Cardiac muscle cell (in vitro differentiated cells and primary cell): ENCODE data around the gene SPATA21. TPM values are rescaled to one million over a fixed set of nuclear protein-coding genes. Genes with fewer than 3 reads are reported as not detected.

Source experiments
- DNase-seq, 2 donors: peaks; one replicate each; pipeline versions ENCODE4 v3.0.0 to v3.0.0-alpha.2; 2010 to 2017; ENCODE audit warnings: low read depth in 1 of 2, low spot score in 1 of 2
- H3K27ac ChIP-seq: fragments of 200-600 bp; sonication (generic); 2 replicates; pipeline ENCODE4 v1.5.1; 2016
- H3K27me3 ChIP-seq: fragments of 200-600 bp; sonication (generic); 2 replicates; pipeline ENCODE4 v1.6.0; 2016; ENCODE audit warnings: control low read depth
- H3K36me3 ChIP-seq: fragments of 200-600 bp; sonication (generic); 2 replicates; pipeline ENCODE4 v1.5.1; 2016; ENCODE audit warnings: control low read depth
- H3K4me1 ChIP-seq: fragments of 200-600 bp; sonication (generic); 2 replicates; pipeline ENCODE4 v1.8.1; 2017; ENCODE audit warnings: low read depth, mild to moderate bottlenecking, mixed run types
- H3K4me3 ChIP-seq: fragments of 200-600 bp; sonication (generic); 2 replicates; pipeline ENCODE4 v1.5.1; 2016; ENCODE audit warnings: mild to moderate bottlenecking
- H3K9me3 ChIP-seq: fragments of 200-600 bp; sonication (generic); 2 replicates; pipeline ENCODE4 v1.5.1; 2017; ENCODE audit warnings: low read depth, mild to moderate bottlenecking, control low read depth
- CTCF ChIP-seq: IDR thresholded peaks from 2 replicates; pipeline ENCODE4 v1.5.1; 2012; ENCODE audit warnings: low read depth, mild to moderate bottlenecking, low read length
- polyA plus RNA-seq: library from polyadenylated mRNA; unstranded; fragments of >200 nt; fragmentation: Nextera tagmentation; extraction: Ambion mirVana; gene quantifications from 2 replicates; pipeline ENCODE4 v1.2.1, GENCODE V29; 2016
- total RNA-seq: library from RNA; depleted of rRNA; stranded (reverse); fragments of >200 nt; gene quantifications from 2 replicates; pipeline ENCODE4 v1.2.3, GENCODE V29; 2016

The SPATA21 gene
- total and polyA plus RNA-seq, 2 experiments from 2014 or later: 0.18 TPM; not detected in 1

DNA sequence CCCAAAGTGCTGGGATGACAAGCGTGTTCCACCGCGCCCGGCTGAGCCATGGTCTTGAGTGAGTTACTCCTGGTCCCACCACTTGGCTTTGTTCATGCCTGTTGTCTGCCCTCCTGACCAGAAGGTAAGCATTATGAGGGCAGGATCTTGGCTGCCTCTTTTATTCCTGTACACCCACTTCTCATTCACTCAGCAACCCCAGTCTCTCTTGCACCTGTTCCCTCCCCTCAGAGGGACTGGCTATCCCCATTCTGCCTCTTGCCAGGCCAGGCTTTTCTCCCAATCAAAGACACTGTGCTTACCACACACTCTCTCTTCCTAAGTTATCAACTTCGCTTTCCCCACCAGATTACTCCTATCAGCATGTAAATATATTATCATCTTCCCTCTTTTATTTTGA is 26.4 kb downstream of the SPATA21 start:
- Histone ChIP-seq H3K27ac (no peak overlapping the region), H3K36me3 (no peaks in the 10 kb centered on the region), H3K27me3 (no peaks in the 10 kb centered on the region), H3K9me3 (no peaks in the 10 kb centered on the region), H3K4me1 (no peaks in the 10 kb centered on the region), H3K4me3 (no peak overlapping the region)
- no peak for TF ChIP-seq CTCF
- DNase-seq: no peak

DNA sequence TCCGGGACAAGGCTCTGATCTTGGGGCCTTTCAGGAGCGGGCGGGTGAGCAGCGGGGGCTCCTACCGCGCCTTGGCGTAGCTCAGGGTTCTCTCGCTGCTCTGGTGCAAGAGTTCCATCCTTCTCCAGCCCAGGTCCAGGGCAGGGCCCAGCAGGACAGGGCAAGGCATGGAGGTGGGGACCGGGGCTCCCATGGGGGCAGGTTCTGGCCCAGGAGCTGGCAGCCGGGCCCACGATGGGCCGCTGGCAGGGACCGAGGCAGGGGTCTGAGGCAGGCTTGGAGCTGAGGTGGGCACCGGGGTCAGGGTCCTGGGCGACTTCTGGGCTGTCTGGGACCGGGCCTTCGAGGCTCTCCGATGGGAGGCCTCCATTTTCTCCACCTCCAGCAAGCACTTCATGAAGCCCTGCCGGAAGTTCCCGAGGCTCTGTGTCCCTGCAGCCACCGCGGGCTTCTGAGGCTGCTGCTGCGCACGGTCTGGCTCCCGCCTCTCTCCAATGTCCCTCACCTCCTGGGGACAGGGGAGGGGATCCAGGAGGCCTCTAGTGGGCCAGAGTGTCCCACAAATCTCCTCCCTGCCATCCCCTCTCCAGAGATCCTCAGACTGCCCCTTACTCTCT is 27.6 kb downstream of the SPATA21 start:
- DNase-seq: no peak
- Histone ChIP-seq H3K27ac (no peak overlapping the region), H3K4me3 (no peak overlapping the region), H3K27me3 (no peaks in the 10 kb centered on the region), H3K9me3 (no peaks in the 10 kb centered on the region), H3K4me1 (no peaks in the 10 kb centered on the region), H3K36me3 (no peaks in the 10 kb centered on the region)
- TF ChIP-seq CTCF: no peak

DNA sequence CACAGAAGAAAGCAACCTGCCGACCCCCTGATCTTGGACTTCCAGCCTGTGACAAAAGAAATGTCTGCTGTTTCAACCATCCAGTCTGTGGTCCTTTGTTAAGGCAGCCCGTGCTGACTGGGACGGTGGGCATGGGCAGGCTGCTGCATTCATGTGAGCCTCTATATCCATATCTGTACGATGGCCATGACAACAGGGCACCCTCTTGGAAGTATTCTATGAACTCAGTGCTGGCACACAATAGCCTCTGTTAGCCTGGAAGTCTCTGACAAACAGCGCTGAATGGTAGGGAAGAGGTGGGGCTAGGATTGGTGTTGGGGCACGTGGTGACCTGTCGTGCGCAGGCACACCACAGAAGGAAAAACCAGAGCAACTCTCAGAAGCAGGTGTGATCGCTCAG is 30.4 kb downstream of the SPATA21 start:
- TF ChIP-seq CTCF: no peak
- Histone ChIP-seq H3K9me3 (no peaks in the 10 kb centered on the region), H3K4me3 (no peak overlapping the region), H3K27ac (no peak overlapping the region), H3K4me1 (no peaks in the 10 kb centered on the region), H3K36me3 (no peaks in the 10 kb centered on the region), H3K27me3 (no peaks in the 10 kb centered on the region)
- no peak for DNase-seq

DNA sequence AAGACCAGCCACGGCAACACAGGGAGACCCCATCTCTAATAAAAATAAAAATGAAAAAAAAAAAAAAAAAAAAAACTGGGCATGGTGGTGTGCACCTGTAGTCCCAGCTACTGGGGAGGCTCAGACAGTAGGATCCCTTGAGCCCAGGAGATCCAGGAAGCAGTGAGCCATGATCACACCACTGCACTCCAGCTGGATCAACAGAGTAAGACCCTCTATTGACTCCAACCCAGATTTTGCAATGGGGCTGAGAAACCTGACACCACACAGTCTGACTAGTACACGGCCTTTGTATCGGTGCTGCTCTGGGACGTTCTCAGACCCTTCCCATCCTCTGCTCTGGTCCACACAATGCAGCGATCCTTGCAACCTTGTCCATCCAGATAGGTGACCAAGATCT is 31.8 kb downstream of the SPATA21 start:
- no peak for TF ChIP-seq CTCF
- H3K27ac ChIP-seq: no peak overlapping the region
- H3K9me3 ChIP-seq: no peaks in the 10 kb centered on the region
- H3K27me3 ChIP-seq: no peaks in the 10 kb centered on the region
- no peak for DNase-seq
- H3K4me1 ChIP-seq: no peaks in the 10 kb centered on the region
- H3K4me3 ChIP-seq: no peak overlapping the region
- H3K36me3 ChIP-seq: no peaks in the 10 kb centered on the region

GRCh38 chr1:16402742-16403141 is 34.5 kb downstream of the SPATA21 start:
- TF ChIP-seq CTCF: no peak

More at GRCh38 chr1:16402742-16403141, 34.5 kb downstream of the SPATA21 start:
- no peaks in the 10 kb centered on the region for H3K4me1 ChIP-seq
- H3K27ac ChIP-seq: no peak overlapping the region
- no peaks in the 10 kb centered on the region for H3K36me3 ChIP-seq
- H3K9me3 ChIP-seq: no peaks in the 10 kb centered on the region
- no peak overlapping the region for H3K4me3 ChIP-seq
- no peaks in the 10 kb centered on the region for H3K27me3 ChIP-seq
- peak in 1 of 2 donors; percentile 23 for DNase-seq
